Measurements from ENCODE around the gene PAPPA2. TPM values are rescaled to one million over a fixed set of nuclear protein-coding genes. Genes with fewer than 3 reads are reported as not detected.

PAPPA2 gene
- total and polyA plus RNA-seq, 9 of the 15 experiments (the other 6 are each of a cell fraction or from before 2014, with no cell fraction given), result 0.01 to 0.15 (median 0.05) TPM; not detected in 2

DNA sequence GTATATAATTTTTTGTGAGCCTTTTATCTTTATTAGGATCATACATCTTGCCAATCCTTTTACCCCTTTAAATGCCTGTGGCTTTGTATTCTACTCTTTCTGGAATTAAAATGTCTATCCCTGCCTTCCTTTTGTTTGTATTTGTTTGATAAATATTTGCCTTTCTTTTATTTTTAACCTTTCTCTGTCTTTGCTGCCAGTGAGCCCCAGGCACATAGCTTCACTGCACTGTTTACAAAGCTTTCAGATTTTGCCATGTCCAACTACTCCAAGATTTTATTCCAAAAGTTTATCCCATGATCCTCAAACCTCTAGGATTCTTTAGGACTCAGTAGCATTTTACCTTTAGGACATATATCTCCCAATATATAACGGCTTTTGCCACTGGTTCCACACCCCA is 281.2 kb downstream of the PAPPA2 start:
- no peaks in the 10 kb centered on the region for H3K36me3 ChIP-seq (ENCODE audit: control insufficient read depth, insufficient read depth, low read length)
- H3K27ac ChIP-seq (ENCODE audit: extremely low read depth, low read depth, low read length), result no peak overlapping the region
- no TSS peak for BruUV-seq (replicated peaks)
- H3K4me3 ChIP-seq, result no peak overlapping the region
- no peaks in the 10 kb centered on the region for H4K20me1 ChIP-seq (replicated peaks; ENCODE audit: control insufficient read depth, insufficient read depth, low read length)
- H3K9me3 ChIP-seq (replicated peaks; ENCODE audit: control insufficient read depth, insufficient read depth, low read depth, low read length), result no peaks in the 10 kb centered on the region
- H3K4me1 ChIP-seq (replicated peaks in 1 of 2; ENCODE audit: control insufficient read depth in 2 of 2, insufficient read depth in 2 of 2, low read length in 2 of 2), result no peaks in the 10 kb centered on the region
- ATAC-seq, result no peak
- no peaks in the 10 kb centered on the region for H3K79me2 ChIP-seq (ENCODE audit: control insufficient read depth, insufficient read depth, low read length)
- 0% methylated on average over 1 of the region's 1 CpG for whole genome bisulfite sequencing (ENCODE audit: insufficient coverage, low coverage, missing lambda C conversion rate)
- ChIA-PET POLR2A (no interaction called here), CTCF (ENCODE audit: low intra/inter-chr PET ratio) (no interaction called here)
- no peaks in the 10 kb centered on the region for H3K9me1 ChIP-seq (ENCODE audit: control insufficient read depth, insufficient read depth, low read length)
- no peak overlapping the region for H3K4me2 ChIP-seq (ENCODE audit: insufficient read depth, low read length)
- intact Hi-C loops (cut with micrococcal nuclease) (no loop called here), in situ Hi-C loops (cut with MboI) (no loop called here)
- H3K9ac ChIP-seq (ENCODE audit: insufficient read depth in 1 of 2, low read depth in 2 of 2, low read length in 2 of 2), result no peak overlapping the region
- H3K27me3 ChIP-seq (ENCODE audit: control insufficient read depth in 2 of 2, insufficient read depth in 2 of 2, low read length in 2 of 2), result peaks cover 0 to 3% of the 10 kb centered on the region in 2 experiments; a peak in 2 of 5 replicates
- DNase-seq (ENCODE audit: extremely low read depth in 1 of 4, low spot score in 3 of 4), result no peak
- no peak overlapping the region for H2AFZ ChIP-seq (ENCODE audit: low read depth, low read length)
- FAIRE-seq, result no peak
- TF ChIP-seq TFE3 (CRISPR knock-in tag; IDR thresholded peaks at IDR 0.05), result no peak
- no peak for TF ChIP-seq RERE (CRISPR knock-in tag; IDR thresholded peaks at IDR 0.05; ENCODE audit: borderline replicate concordance)
- no peak for TF ChIP-seq E2F4 (CRISPR knock-in tag; IDR thresholded peaks at IDR 0.05; ENCODE audit: low read depth)
- no peak for TF ChIP-seq SP2 (IDR thresholded peaks at IDR 0.05; ENCODE audit: extremely low read depth, low read depth, low read length, poor library complexity, severe bottlenecking)
- TF ChIP-seq ZBTB1 (CRISPR knock-in tag; IDR thresholded peaks at IDR 0.05; ENCODE audit: borderline replicate concordance, low read depth), result no peak
- no peak for TF ChIP-seq TSC22D4 (tag; IDR thresholded peaks at IDR 0.05)
- no peak for TF ChIP-seq ZNF551 (CRISPR knock-in tag; IDR thresholded peaks at IDR 0.05)
- no peak for TF ChIP-seq ZNF280A (IDR thresholded peaks at IDR 0.05; ENCODE audit: low read depth, partially characterized antibody)
- TF ChIP-seq ZFP36 (IDR thresholded peaks at IDR 0.05; ENCODE audit: low read depth, low read length, partially characterized antibody), result no peak
- TF ChIP-seq NFIX (CRISPR knock-in tag; IDR thresholded peaks at IDR 0.05; ENCODE audit: low read depth), result no peak
- TF ChIP-seq TAF9B (IDR thresholded peaks at IDR 0.05; ENCODE audit: partially characterized antibody), result no peak
- no peak for TF ChIP-seq ARID2 (IDR thresholded peaks at IDR 0.05)
- no peak for TF ChIP-seq SRF (CRISPR knock-in tag; IDR thresholded peaks at IDR 0.05)
